OCI-LY1 (cell line): ENCODE data around the gene C1QTNF6.

Source experiments
- H2AFZ ChIP-seq: fragments of 200-600 bp; sonication (generic), shearing (Covaris generic); 2 replicates; pipeline ENCODE4 v1.6.0; 2014; ENCODE audit warnings: antibody characterized with exemption, mild to moderate bottlenecking, low read length
- H3F3A ChIP-seq: fragments of 200-600 bp; sonication (generic), shearing (Covaris generic); 2 replicates; pipeline ENCODE4 v1.6.0; 2014; ENCODE audit warnings: mild to moderate bottlenecking, antibody characterized with exemption, low read length, moderate library complexity; ENCODE audit not compliant: insufficient read depth
- H3K27ac ChIP-seq: fragments of 200-600 bp; sonication (generic); 2 replicates; pipeline ENCODE4 v1.5.1; 2014; ENCODE audit warnings: low read length, mixed run types, mild to moderate bottlenecking, low read depth; ENCODE audit not compliant: poor library complexity, severe bottlenecking
- H3K27me3 ChIP-seq: fragments of 200-600 bp; sonication (generic); 2 replicates; pipeline ENCODE4 v1.6.0; 2014; ENCODE audit warnings: antibody characterized with exemption, mild to moderate bottlenecking, low read length, moderate library complexity; ENCODE audit not compliant: insufficient read depth
- H3K36me3 ChIP-seq: fragments of 200-600 bp; sonication (generic); 2 replicates; pipeline ENCODE4 v1.6.1; 2014; ENCODE audit warnings: mild to moderate bottlenecking, antibody characterized with exemption, low read length, moderate library complexity, mixed read lengths; ENCODE audit not compliant: insufficient read depth
- H3K4me1 ChIP-seq: fragments of 200-600 bp; sonication (generic); 2 replicates; pipeline ENCODE4 v1.5.1; 2014; ENCODE audit warnings: mild to moderate bottlenecking, low read length, moderate library complexity; ENCODE audit not compliant: insufficient read depth, severe bottlenecking
- H3K4me2 ChIP-seq: fragments of 200-600 bp; sonication (generic), shearing (Covaris generic); 2 replicates; pipeline ENCODE4 v1.6.1; 2014; ENCODE audit warnings: low read length
- H3K4me3 ChIP-seq: fragments of 200-600 bp; sonication (generic); 2 replicates; pipeline ENCODE4 v1.5.1; 2014; ENCODE audit warnings: low read length, low read depth, mild to moderate bottlenecking, mixed read lengths; ENCODE audit not compliant: poor library complexity, severe bottlenecking
- H3K79me2 ChIP-seq: fragments of 200-600 bp; shearing (Covaris generic); 2 replicates; pipeline ENCODE4 v1.6.1; 2016; ENCODE audit warnings: mixed run types, low read length, mixed read lengths; ENCODE audit not compliant: insufficient read depth
- H3K9ac ChIP-seq: fragments of 200-600 bp; sonication (generic), shearing (Covaris generic); 2 replicates; pipeline ENCODE4 v1.6.1; 2014; ENCODE audit warnings: mild to moderate bottlenecking, low read length, mixed read lengths
- H3K9me2 ChIP-seq: fragments of 200-600 bp; sonication (generic), shearing (Covaris generic); 2 replicates; pipeline ENCODE4 v1.6.1; 2014; ENCODE audit warnings: low read depth, mild to moderate bottlenecking, low read length, mixed read lengths
- H3K9me3 ChIP-seq: fragments of 200-600 bp; shearing (Covaris generic); 2 replicates; pipeline ENCODE4 v1.6.1; 2014; ENCODE audit warnings: low read length, mixed read lengths
- H4K20me1 ChIP-seq: fragments of 200-600 bp; sonication (generic), shearing (Covaris generic); 2 replicates; pipeline ENCODE4 v1.6.0; 2016; ENCODE audit warnings: mild to moderate bottlenecking, low read length; ENCODE audit not compliant: insufficient read depth
- CTCF ChIP-seq: fragments of 200-600 bp; sonication (generic), shearing (Covaris generic); IDR thresholded peaks from 2 replicates; pipeline ENCODE4 v1.5.1; 2017; ENCODE audit warnings: mild to moderate bottlenecking, antibody characterized with exemption, low read length, moderate library complexity, mixed read lengths
- EZH2 ChIP-seq: fragments of 200-600 bp; sonication (generic), shearing (Covaris generic); IDR thresholded peaks from 2 replicates; pipeline ENCODE4 v1.8.0; 2017; ENCODE audit warnings: borderline replicate concordance, mixed run types, mild to moderate bottlenecking, antibody characterized with exemption, low read length, moderate library complexity, mixed read lengths

C1QTNF6 gene

GRCh38 chr22:37137903-37138665 lies 50.0 kb downstream of the C1QTNF6 start:
- Histone ChIP-seq H3F3A (no peaks in the 10 kb centered on the region), H3K36me3 (no peaks in the 10 kb centered on the region), H3K9me3 (no peaks in the 10 kb centered on the region), H3K9ac (no peak overlapping the region), H3K27me3 (peaks cover 10% of the 10 kb centered on the region; the same call in 1 of the 2 replicates), H2AFZ (no peak overlapping the region), H3K79me2 (no peaks in the 10 kb centered on the region), H3K4me3 (no peak overlapping the region), H3K4me1 (no peaks in the 10 kb centered on the region), H3K9me2 (no peaks in the 10 kb centered on the region), H4K20me1 (no peaks in the 10 kb centered on the region), H3K27ac (no peak overlapping the region), H3K4me2 (no peak overlapping the region)
- TF ChIP-seq CTCF, result no peak
- TF ChIP-seq EZH2, result no peak

DNA sequence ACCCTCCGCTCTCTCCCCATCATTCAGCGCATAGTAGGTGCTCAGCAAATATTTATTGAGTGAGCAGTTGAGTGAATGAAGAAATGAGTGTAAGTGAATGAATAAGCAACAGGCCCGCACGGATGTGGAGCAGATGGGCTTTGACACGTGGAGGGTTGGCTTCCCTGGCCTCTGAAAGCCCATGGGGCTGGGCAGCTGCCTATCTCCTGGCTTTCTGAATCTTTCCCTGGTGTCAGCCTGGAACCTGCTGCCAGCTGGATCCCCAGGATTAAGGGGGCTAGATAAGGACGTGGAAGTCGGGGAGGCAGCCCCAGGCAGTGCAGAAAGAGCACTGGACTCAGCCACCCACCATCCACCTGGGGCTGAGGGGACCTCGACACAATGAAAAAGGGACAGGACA lies 50.9 kb downstream of the C1QTNF6 start:
- Histone ChIP-seq H3K27ac (no peak overlapping the region), H3K9me3 (no peaks in the 10 kb centered on the region), H3K9me2 (no peaks in the 10 kb centered on the region), H3K4me1 (no peaks in the 10 kb centered on the region), H3K9ac (no peak overlapping the region), H3K36me3 (no peaks in the 10 kb centered on the region), H3K79me2 (no peaks in the 10 kb centered on the region), H2AFZ (no peak overlapping the region), H4K20me1 (no peaks in the 10 kb centered on the region), H3K4me3 (no peak overlapping the region), H3F3A (no peaks in the 10 kb centered on the region), H3K4me2 (no peak overlapping the region), H3K27me3 (peaks cover 8% of the 10 kb centered on the region; the same call in 1 of the 2 replicates)
- TF ChIP-seq EZH2, result no peak
- no peak for TF ChIP-seq CTCF

- no peaks in the 10 kb centered on the region for H3K9me3 ChIP-seq
- H2AFZ ChIP-seq, result no peak overlapping the region
- no peaks in the 10 kb centered on the region for H3F3A ChIP-seq
- H3K9ac ChIP-seq, result no peak overlapping the region
- H3K79me2 ChIP-seq, result no peaks in the 10 kb centered on the region
- H3K36me3 ChIP-seq, result no peaks in the 10 kb centered on the region
- no peaks in the 10 kb centered on the region for H3K9me2 ChIP-seq
- H3K4me3 ChIP-seq, result no peak overlapping the region
- TF ChIP-seq CTCF, result no peak
- TF ChIP-seq EZH2, result no peak
- peaks cover 5% of the 10 kb centered on the region; the same call in 1 of the 2 replicates for H3K27me3 ChIP-seq
- no peak overlapping the region for H3K27ac ChIP-seq
- no peak overlapping the region for H3K4me2 ChIP-seq
- no peaks in the 10 kb centered on the region for H4K20me1 ChIP-seq
- no peaks in the 10 kb centered on the region for H3K4me1 ChIP-seq
These were observed 53.0 kb downstream of the C1QTNF6 start for GRCh38 chr22:37135023-37135422.
